Fibroblast of the conjunctiva (primary cell): ENCODE measurements around the gene OR7C2.
"Not testable (repeated sequence)": the region's sequence is repeated elsewhere in the genome, so short reads cannot be mapped to it uniquely, and the experiment has no call there.

Source experiments
- DNase-seq: peaks from one replicate; pipeline ENCODE4 v3.0.0-alpha.2; 2010; ENCODE audit warnings: low read depth

Gene OR7C2

GRCh38 chr19:14941189-14941588 is at the start of gene OR7C2:
Gene OR7C2, plus strand, starts transcription at chr19:14941489. Its CDS starts 0 bp downstream, at chr19:14941489.
- no peak for DNase-seq

DNA sequence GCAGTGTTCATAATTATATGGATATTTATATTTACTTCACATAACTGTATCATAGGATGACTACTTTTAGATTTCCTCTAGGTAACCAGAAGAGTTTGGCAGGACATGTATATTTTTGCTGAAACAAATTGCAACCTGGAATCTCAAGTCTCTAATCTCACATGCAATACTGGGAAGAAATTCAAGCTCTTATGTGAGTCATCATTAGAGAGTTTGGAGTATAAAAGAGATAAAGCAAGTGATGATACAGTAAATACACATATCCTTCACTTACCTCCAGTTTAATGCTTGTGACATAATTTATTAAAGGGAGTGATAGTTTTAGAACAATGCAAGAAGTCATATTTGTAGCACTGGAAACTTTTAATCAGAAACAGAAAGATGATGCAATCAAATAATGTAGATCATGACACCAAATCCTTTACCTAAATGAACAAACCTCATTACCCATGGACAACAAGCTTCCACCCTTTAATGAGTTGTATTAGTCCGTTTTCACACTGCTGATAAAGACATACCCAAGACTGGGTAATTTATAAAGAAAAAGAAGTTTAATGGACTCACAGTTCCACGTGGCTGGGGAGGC is 39.5 kb upstream of the OR7C2 start:
- DNase-seq: no peak

- no peak for DNase-seq
Observed at GRCh38 chr19:14906711-14907110, 34.6 kb upstream of the OR7C2 start.

- DNase-seq: no peak
Observed at GRCh38 chr19:14915116-14915515, 26.2 kb upstream of the OR7C2 start.

DNA sequence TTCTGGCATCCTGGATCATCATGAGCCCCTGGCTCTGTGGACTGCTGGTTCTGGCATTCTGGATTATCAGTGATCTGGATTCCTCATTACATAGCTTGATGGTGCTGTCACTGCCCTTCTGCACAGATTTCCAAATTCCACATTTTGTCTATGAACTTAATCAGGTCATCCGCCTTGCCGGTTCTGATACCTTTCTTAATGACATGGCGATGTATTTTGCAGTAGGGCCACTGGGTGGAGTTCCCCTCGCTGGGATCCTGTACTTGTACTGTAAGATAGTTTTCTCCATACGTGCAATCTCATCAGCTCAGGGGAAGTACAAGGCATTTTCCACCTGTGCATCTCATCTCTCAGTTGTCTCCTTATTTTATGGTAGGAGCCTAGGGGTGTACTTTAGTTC is 24.4 kb upstream of the OR7C2 start:
- no peak for DNase-seq

DNA sequence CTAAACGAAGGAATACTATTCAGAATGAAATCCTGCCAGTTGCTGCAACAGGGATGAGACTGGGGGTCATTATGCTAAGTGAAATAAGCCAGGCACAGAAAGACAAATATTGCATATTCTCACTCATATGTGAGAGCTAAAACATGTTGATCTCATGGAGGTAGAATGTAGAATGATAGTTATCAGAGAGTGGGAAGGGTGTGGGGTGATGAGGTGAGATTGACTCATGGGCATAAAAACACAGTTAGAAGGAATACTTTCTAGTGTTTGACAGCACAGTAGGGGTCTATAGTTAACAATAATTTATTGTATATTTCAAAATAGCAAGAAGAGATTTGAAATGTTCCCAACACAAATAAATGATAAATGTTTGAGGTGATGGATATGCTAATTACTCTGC is 7.8 kb upstream of the OR7C2 start:
- no peak for DNase-seq

- DNase-seq: no peak
Observed at GRCh38 chr19:14940266-14940665, 1.0 kb upstream of the OR7C2 start.

DNA sequence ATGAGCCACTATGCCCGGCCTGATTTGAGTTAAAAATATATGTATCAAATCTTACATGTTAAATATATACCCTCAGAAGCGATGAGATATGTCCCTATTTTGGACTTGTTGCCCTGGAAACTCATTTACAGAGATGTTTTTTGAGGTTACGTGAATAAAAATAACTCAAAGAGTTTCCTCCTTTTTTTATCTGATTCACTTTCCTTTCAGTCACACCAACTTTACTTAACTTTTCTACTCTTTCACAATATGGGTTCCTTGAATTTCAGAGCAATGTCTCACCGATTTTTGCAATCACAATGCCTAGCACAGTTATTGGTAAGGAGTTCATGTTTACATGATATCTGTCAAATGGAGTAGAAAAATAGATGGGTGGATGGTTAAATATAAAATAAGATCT is 2.3 kb downstream of the OR7C2 start:
- DNase-seq: no peak

GRCh38 chr19:14944456-14944855 is 3.2 kb downstream of the OR7C2 start:
- DNase-seq: no peak

- DNase-seq: not testable (repeated sequence)
Observed at GRCh38 chr19:14949413-14949812, 8.1 kb downstream of the OR7C2 start.

DNA sequence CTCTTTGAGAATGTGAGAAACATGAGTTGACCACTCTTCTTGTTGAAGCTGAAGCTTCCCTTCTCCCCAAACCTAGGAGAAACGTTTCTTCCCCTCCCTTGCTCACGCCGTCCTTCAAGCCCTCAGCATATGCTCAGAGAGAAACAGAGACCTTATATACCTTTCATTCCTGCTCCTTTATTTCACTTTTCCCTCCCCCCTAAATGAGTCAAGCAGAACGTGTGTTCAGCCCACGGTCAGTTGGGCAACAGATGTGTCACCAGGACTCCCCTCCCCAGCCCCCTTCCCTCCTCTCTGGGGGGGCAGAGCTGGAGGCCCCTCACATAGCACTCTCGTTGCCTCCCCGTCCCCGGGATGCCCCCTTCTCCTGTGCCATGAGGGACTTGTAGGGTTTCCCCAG is 8.6 kb downstream of the OR7C2 start:
- DNase-seq: no peak

DNA sequence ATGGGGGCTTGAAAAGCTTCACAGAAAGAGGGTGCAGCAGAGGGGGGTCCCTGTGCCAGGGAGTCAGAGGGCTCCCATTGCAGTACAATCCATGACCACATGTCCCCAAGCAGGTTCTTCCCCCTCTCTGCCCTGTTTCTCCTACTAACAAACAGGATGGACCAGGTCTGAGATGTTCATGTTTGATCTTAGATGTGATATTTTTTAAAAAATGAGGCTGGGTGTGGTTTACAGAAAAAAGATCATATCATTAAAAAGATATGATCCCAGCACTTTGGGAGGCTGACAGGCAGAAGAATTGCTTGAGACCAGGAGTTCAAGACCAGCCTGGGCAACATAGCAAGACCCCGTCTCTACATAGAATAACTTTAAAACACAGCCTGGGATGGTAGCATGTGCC is 9.1 kb downstream of the OR7C2 start:
- DNase-seq: no peak

GRCh38 chr19:14952767-14953166 is 11.5 kb downstream of the OR7C2 start:
- no peak for DNase-seq

GRCh38 chr19:14954071-14954655 is 12.9 kb downstream of the OR7C2 start:
- DNase-seq: no peak

GRCh38 chr19:14957464-14957863 is 16.2 kb downstream of the OR7C2 start:
- DNase-seq: no peak

- no peak for DNase-seq
Observed at GRCh38 chr19:14959263-14959662, 18.0 kb downstream of the OR7C2 start.

DNA sequence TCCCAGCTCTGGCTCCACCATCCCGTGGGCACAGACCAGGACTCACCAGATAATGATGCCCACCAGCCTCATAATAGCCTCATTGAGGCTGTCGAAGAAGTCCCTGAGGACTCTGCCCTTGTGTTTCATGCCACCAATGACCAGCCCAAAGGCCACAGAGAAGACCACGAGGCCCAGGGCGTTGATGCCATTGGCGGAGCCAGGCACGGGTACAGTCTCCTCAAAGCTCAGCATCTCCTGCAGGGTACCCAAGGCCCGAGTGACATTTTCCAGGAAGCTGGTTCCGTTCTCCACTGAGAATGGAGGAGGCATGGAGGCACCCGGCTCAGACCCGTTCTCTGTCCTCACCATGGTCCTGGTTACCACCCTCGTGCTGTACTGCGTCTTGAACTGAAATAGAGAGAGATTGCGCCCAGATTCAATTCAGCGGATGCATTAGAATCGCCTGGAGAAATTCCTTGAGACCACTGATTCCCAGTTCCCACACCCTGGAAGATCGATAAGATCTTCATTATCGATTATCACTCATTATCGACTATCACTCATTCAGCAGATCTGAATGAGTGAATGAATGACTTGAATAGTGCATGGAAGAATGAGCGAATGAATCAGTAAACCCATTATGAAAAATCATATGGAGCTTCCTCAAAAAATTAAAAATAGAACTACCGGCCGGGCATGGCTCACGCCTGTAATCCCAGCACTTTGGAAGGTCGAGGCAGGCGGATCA is 20.8 kb downstream of the OR7C2 start:
- no peak for DNase-seq

DNA sequence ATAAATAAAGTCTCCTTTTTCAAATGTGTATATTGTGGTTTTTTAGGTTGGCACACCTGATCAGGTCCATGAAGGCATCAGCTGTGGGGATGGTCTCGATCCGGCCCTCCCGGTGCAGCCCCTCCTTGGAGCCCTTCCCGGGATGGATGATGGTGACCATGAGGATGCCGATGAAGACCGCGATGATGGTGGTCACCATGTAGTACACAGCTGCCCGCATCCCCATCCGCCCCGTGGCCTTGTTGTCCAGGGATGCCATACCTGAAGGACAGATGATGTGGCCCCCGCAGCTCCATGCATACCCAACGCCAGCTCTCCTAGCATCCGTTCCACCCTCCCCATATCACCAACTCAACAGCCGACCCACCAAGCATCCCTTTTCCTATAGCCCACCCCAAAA is 27.0 kb downstream of the OR7C2 start:
- DNase-seq: no peak

GRCh38 chr19:14971474-14971873 is 30.2 kb downstream of the OR7C2 start:
- DNase-seq: no peak

DNA sequence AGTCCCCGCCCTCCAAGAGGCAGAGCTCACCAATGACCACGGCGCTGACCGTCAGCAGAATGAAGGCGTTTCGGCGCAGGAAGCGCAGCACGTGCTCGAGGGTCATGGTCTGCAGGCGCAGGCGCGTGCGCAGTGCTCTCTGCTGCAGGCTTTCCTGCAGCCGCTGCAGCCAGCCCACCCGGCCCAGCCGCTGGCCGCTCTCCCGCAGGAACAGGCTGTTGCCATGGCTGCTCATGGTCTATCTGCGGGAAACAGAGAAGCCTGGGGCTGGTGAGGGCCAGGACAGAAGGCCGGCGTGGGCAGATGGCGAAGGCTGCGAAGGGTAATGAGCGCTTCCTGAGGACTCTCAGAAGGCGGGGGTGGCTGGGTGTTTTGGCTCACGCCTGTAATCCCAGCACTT is 31.4 kb downstream of the OR7C2 start:
- DNase-seq: no peak

GRCh38 chr19:14974488-14974887 is 33.2 kb downstream of the OR7C2 start:
- DNase-seq: no peak

DNA sequence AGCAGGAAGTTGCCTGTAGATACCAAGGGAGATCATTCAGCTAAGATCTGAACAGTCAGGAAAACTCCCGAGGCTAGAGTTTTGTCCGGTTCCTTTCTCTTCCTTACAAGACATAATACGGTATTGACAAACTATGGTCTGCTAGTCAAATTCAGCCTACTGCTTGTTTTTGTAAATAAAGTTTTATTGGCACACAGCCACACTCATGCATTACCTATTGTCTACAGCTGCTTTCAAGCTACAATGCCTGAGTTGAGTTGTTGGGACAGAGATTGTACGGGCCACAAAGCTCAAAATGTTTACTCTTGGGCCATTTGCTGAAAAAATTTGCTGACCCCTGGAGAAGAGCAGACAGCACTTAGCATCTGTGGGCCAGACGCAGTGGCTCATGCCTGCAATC is 35.8 kb downstream of the OR7C2 start:
- DNase-seq: no peak

GRCh38 chr19:14978161-14978776 is 37.0 kb downstream of the OR7C2 start:
- DNase-seq: no peak
